GM23338 (cell line): ENCODE measurements around the gene SHISA8.

ENCODE experiments used
- CREB1 ChIP-seq: fragments of 250-450 bp; sonication (Bioruptor Pico); IDR thresholded peaks from 2 replicates; pipeline ENCODE4 v1.5.0; 2020; ENCODE audit warnings: low read depth, mild to moderate bottlenecking, moderate library complexity
- CTCF ChIP-seq, 2 experiments: fragments of 200-600 bp in 1 of 2; sonication (generic) in 1 of 2; conservative IDR thresholded peaks; 2 replicates each; pipeline versions ENCODE4 v1.5.1 to v1.6.1; 2016 to 2017; ENCODE audit warnings: antibody characterized with exemption in 2 of 2, low read depth in 2 of 2, mild to moderate bottlenecking in 2 of 2, moderate library complexity in 1 of 2
- EZH2 ChIP-seq: fragments of 200-600 bp; sonication (generic); IDR thresholded peaks from one replicate; pipeline ENCODE4 v1.8.0; 2017; ENCODE audit warnings: antibody characterized with exemption, mild to moderate bottlenecking, low read depth; ENCODE audit not compliant: unreplicated experiment
- EZH2phosphoT487 ChIP-seq: fragments of 200-600 bp; sonication (generic); IDR thresholded peaks from one replicate; pipeline ENCODE4 v1.8.1; 2018; ENCODE audit warnings: antibody characterized with exemption; ENCODE audit not compliant: unreplicated experiment
- JUNB ChIP-seq: IDR thresholded peaks from one replicate; pipeline ENCODE4 v1.6.1; 2016; ENCODE audit warnings: antibody characterized with exemption; ENCODE audit not compliant: unreplicated experiment
- POLR2AphosphoS5 ChIP-seq: IDR thresholded peaks from 2 replicates; pipeline ENCODE4 v1.6.1; 2016; ENCODE audit warnings: antibody characterized with exemption, low read depth
- STAT1 ChIP-seq: IDR thresholded peaks from one replicate; pipeline ENCODE4 v1.6.1; 2016; ENCODE audit warnings: antibody characterized with exemption; ENCODE audit not compliant: unreplicated experiment
- TF ChIP-seq, protein P1 (sequence below): IDR thresholded peaks from one replicate; pipeline ENCODE4 v1.6.1; 2018; ENCODE audit warnings: antibody characterized with exemption; ENCODE audit not compliant: unreplicated experiment
- TF ChIP-seq, protein P2 (sequence below): fragments of 250-450 bp; sonication (Bioruptor Pico); IDR thresholded peaks from 2 replicates; pipeline ENCODE4 v1.5.0; 2020; ENCODE audit warnings: mild to moderate bottlenecking, moderate library complexity

DNA sequence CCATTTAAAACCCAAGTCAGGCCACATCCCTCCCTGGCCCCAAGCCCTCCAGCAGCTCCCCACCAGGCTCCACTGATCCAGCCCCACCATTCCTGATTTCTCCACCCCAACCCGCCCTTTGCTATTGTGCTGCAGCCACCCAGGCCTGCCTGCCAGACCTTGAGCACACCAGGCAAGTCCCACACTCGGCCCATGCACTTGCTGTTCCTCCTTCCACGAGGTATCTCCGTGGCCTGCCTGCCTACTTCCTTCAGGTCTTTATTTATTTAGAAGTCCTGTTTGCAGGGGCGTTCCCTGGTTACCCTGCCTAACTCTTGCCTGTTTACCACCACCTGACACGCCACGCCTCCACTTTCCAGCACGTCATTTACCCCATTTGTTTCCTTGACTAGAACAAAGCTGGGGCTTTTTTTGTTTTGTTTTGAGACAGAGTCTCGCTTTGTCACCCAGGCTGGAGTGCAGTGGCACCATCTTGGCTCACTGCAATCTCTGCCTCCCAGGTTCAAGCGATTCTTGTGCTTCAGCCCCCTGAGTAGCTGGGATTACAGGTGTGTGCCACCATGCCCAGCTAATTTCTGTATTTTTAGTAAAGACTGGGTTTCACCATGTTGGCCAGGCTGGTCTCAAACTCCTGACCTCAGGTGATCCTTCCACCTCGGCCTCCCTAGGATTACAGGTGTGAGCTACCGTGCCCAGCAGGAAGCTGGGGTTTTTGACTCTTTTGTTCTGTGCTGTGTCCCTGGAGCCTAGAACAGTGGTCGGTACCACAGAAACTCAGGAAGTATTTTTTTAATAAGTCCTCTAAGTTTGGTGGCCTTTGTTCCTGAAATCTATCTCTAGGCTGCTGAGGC, 25.3 kb upstream of the SHISA8 start:
- TF ChIP-seq, protein P1, sequence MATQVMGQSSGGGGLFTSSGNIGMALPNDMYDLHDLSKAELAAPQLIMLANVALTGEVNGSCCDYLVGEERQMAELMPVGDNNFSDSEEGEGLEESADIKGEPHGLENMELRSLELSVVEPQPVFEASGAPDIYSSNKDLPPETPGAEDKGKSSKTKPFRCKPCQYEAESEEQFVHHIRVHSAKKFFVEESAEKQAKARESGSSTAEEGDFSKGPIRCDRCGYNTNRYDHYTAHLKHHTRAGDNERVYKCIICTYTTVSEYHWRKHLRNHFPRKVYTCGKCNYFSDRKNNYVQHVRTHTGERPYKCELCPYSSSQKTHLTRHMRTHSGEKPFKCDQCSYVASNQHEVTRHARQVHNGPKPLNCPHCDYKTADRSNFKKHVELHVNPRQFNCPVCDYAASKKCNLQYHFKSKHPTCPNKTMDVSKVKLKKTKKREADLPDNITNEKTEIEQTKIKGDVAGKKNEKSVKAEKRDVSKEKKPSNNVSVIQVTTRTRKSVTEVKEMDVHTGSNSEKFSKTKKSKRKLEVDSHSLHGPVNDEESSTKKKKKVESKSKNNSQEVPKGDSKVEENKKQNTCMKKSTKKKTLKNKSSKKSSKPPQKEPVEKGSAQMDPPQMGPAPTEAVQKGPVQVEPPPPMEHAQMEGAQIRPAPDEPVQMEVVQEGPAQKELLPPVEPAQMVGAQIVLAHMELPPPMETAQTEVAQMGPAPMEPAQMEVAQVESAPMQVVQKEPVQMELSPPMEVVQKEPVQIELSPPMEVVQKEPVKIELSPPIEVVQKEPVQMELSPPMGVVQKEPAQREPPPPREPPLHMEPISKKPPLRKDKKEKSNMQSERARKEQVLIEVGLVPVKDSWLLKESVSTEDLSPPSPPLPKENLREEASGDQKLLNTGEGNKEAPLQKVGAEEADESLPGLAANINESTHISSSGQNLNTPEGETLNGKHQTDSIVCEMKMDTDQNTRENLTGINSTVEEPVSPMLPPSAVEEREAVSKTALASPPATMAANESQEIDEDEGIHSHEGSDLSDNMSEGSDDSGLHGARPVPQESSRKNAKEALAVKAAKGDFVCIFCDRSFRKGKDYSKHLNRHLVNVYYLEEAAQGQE = no peak
- TF ChIP-seq CTCF (conservative IDR thresholded peaks at IDR 0.05; ENCODE audit: low read depth in 2 of 2) (no peak), EZH2phosphoT487 (no peak), EZH2 (no peak), CREB1 (CRISPR knock-in tag) (no peak), JUNB (no peak), POLR2AphosphoS5 (no peak), STAT1 (no peak)
- TF ChIP-seq, protein P2, sequence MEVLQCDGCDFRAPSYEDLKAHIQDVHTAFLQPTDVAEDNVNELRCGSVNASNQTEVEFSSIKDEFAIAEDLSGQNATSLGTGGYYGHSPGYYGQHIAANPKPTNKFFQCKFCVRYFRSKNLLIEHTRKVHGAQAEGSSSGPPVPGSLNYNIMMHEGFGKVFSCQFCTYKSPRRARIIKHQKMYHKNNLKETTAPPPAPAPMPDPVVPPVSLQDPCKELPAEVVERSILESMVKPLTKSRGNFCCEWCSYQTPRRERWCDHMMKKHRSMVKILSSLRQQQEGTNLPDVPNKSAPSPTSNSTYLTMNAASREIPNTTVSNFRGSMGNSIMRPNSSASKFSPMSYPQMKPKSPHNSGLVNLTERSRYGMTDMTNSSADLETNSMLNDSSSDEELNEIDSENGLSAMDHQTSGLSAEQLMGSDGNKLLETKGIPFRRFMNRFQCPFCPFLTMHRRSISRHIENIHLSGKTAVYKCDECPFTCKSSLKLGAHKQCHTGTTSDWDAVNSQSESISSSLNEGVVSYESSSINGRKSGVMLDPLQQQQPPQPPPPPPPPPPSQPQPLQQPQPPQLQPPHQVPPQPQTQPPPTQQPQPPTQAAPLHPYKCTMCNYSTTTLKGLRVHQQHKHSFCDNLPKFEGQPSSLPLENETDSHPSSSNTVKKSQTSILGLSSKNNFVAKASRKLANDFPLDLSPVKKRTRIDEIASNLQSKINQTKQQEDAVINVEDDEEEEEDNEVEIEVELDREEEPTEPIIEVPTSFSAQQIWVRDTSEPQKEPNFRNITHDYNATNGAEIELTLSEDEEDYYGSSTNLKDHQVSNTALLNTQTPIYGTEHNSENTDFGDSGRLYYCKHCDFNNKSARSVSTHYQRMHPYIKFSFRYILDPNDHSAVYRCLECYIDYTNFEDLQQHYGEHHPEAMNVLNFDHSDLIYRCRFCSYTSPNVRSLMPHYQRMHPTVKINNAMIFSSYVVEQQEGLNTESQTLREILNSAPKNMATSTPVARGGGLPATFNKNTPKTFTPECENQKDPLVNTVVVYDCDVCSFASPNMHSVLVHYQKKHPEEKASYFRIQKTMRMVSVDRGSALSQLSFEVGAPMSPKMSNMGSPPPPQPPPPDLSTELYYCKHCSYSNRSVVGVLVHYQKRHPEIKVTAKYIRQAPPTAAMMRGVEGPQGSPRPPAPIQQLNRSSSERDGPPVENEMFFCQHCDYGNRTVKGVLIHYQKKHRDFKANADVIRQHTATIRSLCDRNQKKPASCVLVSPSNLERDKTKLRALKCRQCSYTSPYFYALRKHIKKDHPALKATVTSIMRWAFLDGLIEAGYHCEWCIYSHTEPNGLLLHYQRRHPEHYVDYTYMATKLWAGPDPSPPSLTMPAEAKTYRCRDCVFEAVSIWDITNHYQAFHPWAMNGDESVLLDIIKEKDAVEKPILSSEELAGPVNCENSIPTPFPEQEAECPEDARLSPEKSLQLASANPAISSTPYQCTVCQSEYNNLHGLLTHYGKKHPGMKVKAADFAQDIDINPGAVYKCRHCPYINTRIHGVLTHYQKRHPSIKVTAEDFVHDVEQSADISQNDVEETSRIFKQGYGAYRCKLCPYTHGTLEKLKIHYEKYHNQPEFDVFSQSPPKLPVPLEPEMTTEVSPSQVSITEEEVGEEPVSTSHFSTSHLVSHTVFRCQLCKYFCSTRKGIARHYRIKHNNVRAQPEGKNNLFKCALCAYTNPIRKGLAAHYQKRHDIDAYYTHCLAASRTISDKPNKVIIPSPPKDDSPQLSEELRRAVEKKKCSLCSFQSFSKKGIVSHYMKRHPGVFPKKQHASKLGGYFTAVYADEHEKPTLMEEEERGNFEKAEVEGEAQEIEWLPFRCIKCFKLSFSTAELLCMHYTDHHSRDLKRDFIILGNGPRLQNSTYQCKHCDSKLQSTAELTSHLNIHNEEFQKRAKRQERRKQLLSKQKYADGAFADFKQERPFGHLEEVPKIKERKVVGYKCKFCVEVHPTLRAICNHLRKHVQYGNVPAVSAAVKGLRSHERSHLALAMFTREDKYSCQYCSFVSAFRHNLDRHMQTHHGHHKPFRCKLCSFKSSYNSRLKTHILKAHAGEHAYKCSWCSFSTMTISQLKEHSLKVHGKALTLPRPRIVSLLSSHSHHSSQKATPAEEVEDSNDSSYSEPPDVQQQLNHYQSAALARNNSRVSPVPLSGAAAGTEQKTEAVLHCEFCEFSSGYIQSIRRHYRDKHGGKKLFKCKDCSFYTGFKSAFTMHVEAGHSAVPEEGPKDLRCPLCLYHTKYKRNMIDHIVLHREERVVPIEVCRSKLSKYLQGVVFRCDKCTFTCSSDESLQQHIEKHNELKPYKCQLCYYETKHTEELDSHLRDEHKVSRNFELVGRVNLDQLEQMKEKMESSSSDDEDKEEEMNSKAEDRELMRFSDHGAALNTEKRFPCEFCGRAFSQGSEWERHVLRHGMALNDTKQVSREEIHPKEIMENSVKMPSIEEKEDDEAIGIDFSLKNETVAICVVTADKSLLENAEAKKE (CRISPR knock-in tag) = no peak
